Testis (tissue), 3 donors: ENCODE results near the gene CACNA1C. TPM values are rescaled to one million over a fixed set of nuclear protein-coding genes. Genes with fewer than 3 reads are reported as not detected.
A peak's percentile ranks its signal among the peaks of the same experiment; 100 is the strongest.

Experiments
- DNase-seq: peaks from one replicate; pipeline ENCODE4 v3.0.0-alpha.2; 2019
- H3K27ac ChIP-seq, 2 donors: fragments of 200-600 bp; sonication (generic); one replicate each; pipeline ENCODE4 v1.5.1; 2019
- H3K27me3 ChIP-seq: fragments of 200-600 bp; sonication (generic); one replicate; pipeline ENCODE4 v1.5.1; 2019
- H3K36me3 ChIP-seq: fragments of 200-600 bp; sonication (generic); one replicate; pipeline ENCODE4 v1.5.1; 2017; ENCODE audit warnings: low read depth; ENCODE audit errors: missing control alignments
- H3K4me1 ChIP-seq: fragments of 200-600 bp; sonication (generic); one replicate; pipeline ENCODE4 v1.5.1; 2019
- H3K4me3 ChIP-seq, 2 donors: fragments of 200-600 bp; sonication (generic); one replicate each; pipeline ENCODE4 v1.5.1; 2017 to 2019
- H3K9me3 ChIP-seq: fragments of 200-600 bp; sonication (generic); one replicate; pipeline ENCODE4 v1.5.1; 2017
- POLR2A ChIP-seq: fragments of 450-650 bp; IDR thresholded peaks from one replicate; pipeline ENCODE4 v1.6.1; 2017; ENCODE audit warnings: antibody characterized with exemption, mild to moderate bottlenecking, moderate library complexity
- WGBS, 2 donors: methylation state at CpG; one replicate each; pipeline ENCODE4 v1.1.5; 2018; 5-methylcytosine and 5-hydroxymethylcytosine counted together
- intact Hi-C: fragments of 100-400 bp; cut with DNase I; formaldehyde crosslinking; loops from one replicate; pipeline ENCODE4 v1.15.1; 2023; ENCODE audit warnings: low total_unique reads
- polyA plus RNA-seq: library from polyadenylated mRNA; stranded (reverse); fragments of 350-450 nt; fragmentation: Illumina TruSeq; extraction: RNeasy Lipid Tissue Mini Kit (QIAGEN cat#74804); gene quantifications from one replicate; pipeline ENCODE4 v1.2.3, GENCODE V29; 2014; ENCODE audit warnings: low read depth, low replicate concordance; ENCODE audit not compliant: insufficient read depth
- total RNA-seq, 2 donors: library from RNA; depleted of rRNA; stranded (reverse); fragments of >200 nt; gene quantifications; one replicate each; pipeline ENCODE4 v1.2.3, GENCODE V29; 2016
- TF ChIP-seq, protein P1 (sequence below), 3 experiments: fragments of 450-650 bp in 2 of 3; fragments of 200-600 bp in 1 of 3; sonication (generic) in 1 of 3; IDR thresholded peaks; one replicate each; pipeline ENCODE4 v1.5.1; 2016 to 2019; ENCODE audit warnings: antibody characterized with exemption in 3 of 3, mild to moderate bottlenecking in 2 of 3, moderate library complexity in 1 of 3

Gene CACNA1C
- total and polyA plus RNA-seq, 3 donors from 2014 or later: 20.3 to 36.8 (median 32.0) TPM

DNA sequence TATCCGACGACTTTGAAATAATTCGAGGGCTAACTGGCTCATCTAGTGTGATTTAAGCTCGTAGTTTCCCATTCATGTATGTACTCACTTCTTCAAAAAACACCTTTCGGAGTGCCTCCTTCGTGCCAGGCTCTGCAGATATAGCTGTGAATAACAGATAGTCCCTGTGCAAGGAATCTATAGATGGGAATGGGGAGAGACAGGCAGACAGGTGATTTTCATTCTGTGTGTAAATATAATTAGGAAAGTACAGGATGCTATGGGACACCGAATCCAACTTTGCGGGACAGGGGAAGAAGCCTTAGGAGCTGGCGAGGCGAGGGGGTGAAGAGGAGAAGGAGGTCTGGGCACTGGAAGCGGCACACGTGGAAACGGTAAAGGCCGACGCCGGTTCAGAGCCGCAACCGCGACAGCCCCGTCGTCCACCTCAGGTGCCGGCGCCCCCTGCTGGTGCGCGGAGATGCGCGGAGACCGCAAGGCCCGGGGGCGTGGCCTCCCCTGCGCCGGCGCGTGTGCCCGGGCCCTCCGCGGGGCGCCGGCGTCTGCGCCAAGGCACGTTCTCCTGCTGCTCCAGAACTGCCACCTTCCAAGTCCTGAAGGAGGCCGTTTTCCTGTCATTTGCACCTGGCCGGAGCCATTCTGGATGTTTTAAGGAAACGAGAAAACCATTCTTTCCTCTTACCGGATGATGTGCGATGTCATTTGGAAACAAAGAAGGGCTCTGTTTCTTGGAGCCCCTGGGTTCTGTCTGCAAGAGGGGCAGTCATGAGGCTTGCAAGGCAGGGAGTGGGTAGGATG lies 18.0 kb upstream of the CACNA1C start:
- 8 to 9% methylated on average over 41 to 47 of the region's 47 CpGs for WGBS, 2 donors
- peak overlapping the region in 1 of 2 donors; percentile 35 for H3K4me3 ChIP-seq
- intact Hi-C loops: loop anchor here (10.0 kb wide), 1 partner anchor 230 kb away; no protein-coding TSS in a partner anchor

DNA sequence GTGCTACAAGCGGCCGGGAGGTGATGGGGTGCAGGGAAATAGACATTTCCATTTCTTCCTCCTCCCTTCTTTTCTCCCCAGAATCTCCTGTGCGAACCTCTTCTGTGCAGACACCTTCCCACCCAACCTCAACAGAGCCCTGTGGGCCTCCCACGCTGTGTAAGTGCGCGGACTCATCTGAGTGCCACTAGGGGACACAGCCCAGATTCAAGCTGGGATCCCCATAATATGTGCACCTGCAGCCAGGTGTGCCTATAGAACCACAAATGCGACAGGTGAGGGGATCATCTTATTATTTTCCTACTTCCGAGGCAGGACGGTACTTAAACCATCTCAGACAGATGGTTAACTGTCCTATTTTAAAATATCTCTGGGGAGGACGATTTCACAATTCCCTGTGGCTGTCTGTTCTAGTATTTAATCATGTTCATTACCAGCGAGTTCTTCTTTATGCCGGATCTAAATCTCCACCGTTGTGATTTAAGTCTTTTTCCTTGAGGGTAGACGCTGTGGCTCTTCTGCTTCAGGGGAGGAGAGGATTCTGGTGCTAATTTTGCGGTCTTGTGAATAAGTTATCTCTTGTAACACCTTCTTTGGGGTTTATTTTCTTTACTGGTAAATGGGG lies 17.2 kb upstream of the CACNA1C start:
- Histone ChIP-seq H3K9me3 (no peaks in the 10 kb centered on the region), H3K36me3 (no peaks in the 10 kb centered on the region), H3K4me1 (peaks cover 5% of the 10 kb centered on the region), H3K27ac (no peak overlapping the region), H3K27me3 (no peaks in the 10 kb centered on the region), H3K4me3 (peak overlapping the region in 1 of 2 donors; percentile 35)
- TF ChIP-seq, protein P1, sequence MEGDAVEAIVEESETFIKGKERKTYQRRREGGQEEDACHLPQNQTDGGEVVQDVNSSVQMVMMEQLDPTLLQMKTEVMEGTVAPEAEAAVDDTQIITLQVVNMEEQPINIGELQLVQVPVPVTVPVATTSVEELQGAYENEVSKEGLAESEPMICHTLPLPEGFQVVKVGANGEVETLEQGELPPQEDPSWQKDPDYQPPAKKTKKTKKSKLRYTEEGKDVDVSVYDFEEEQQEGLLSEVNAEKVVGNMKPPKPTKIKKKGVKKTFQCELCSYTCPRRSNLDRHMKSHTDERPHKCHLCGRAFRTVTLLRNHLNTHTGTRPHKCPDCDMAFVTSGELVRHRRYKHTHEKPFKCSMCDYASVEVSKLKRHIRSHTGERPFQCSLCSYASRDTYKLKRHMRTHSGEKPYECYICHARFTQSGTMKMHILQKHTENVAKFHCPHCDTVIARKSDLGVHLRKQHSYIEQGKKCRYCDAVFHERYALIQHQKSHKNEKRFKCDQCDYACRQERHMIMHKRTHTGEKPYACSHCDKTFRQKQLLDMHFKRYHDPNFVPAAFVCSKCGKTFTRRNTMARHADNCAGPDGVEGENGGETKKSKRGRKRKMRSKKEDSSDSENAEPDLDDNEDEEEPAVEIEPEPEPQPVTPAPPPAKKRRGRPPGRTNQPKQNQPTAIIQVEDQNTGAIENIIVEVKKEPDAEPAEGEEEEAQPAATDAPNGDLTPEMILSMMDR (IDR thresholded peaks at IDR 0.05): no peak
- TF ChIP-seq POLR2A: no peak
- DNase-seq: no peak
- intact Hi-C loops: loop anchor here (10.0 kb wide), 1 partner anchor 231 kb away; no protein-coding TSS in a partner anchor
- WGBS, 2 donors: 38 to 42% methylated on average over 15 of the region's 15 CpGs

More for the DNA sequence above, 18.0 kb upstream of the CACNA1C start:
- Histone ChIP-seq H3K4me1 (peaks cover 5% of the 10 kb centered on the region), H3K36me3 (no peaks in the 10 kb centered on the region), H3K9me3 (no peaks in the 10 kb centered on the region), H3K27me3 (no peaks in the 10 kb centered on the region), H3K27ac (no peak overlapping the region)
- TF ChIP-seq POLR2A: no peak
- TF ChIP-seq, protein P1 (IDR thresholded peaks at IDR 0.05): peak; percentile 90 to 94 (median 90)
- DNase-seq: peak; percentile 92

DNA sequence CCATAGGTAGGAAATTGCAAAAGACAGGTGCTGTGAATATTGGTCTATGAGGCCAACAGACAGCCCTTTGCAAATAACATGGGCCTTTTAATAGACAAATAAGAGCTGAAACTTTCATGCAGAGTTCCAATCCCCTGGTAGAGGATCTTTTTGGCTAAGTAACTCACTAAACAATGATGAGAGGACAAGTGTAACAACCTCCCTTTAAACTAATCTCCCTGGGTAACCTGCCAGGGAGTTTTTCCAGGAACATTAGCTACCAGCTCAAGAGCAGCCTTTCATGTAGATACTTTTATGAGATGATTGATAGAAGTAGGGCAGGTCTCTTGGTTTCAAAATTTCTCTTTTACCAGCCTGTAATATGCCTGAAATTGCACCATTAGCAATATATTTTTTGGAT lies 13.8 kb upstream of the CACNA1C start:
- TF ChIP-seq, protein P1 (IDR thresholded peaks at IDR 0.05): no peak
- no peak for TF ChIP-seq POLR2A
- no peak overlapping the region for H3K4me3 ChIP-seq
- DNase-seq: no peak
- intact Hi-C loops: loop anchor here (10.0 kb wide), 1 partner anchor 234 kb away; no protein-coding TSS in a partner anchor
- no peaks in the 10 kb centered on the region for H3K36me3 ChIP-seq
- H3K9me3 ChIP-seq: no peaks in the 10 kb centered on the region
- H3K27me3 ChIP-seq: no peaks in the 10 kb centered on the region
- peaks cover 5% of the 10 kb centered on the region for H3K4me1 ChIP-seq
- no peak overlapping the region for H3K27ac ChIP-seq

DNA sequence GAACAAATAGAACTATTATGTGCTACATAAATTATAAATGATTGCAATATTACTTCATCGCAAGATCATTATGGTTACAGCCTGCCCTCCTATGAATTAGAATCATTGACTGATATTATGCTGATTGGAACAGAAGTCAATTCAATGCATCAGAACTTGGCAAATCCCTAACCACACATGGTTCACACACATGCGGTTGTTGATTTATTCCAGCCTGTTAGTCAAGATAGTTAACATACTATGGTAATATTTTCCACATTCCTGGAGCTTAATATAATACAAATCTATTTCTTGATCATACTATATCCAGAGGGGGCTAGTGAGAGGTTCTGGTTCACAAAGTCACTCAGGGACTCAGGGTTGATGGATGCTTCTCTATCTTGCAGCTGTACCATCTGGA lies 9.7 kb upstream of the CACNA1C start:
- Histone ChIP-seq H3K27ac (no peak overlapping the region), H3K36me3 (no peaks in the 10 kb centered on the region), H3K4me3 (no peak overlapping the region), H3K9me3 (no peaks in the 10 kb centered on the region), H3K27me3 (no peaks in the 10 kb centered on the region), H3K4me1 (no peaks in the 10 kb centered on the region)
- no peak for DNase-seq
- WGBS, 2 donors: 96 to 97% methylated on average over 2 of the region's 2 CpGs
- TF ChIP-seq, protein P1 (IDR thresholded peaks at IDR 0.05): no peak
- no peak for TF ChIP-seq POLR2A
- intact Hi-C loops: no loop called here
